ENCODE data around the gene GRAMD2B.

- TF ChIP-seq POLR2AphosphoS5 (IDR thresholded peaks at IDR 0.05; ENCODE audit: low read depth, low read length) (no peak), CTCF (IDR thresholded peaks at IDR 0.05) (no peak), SIN3A (IDR thresholded peaks at IDR 0.05; ENCODE audit: borderline replicate concordance, insufficient read depth, low read depth, low read length) (no peak), REST (IDR thresholded peaks at IDR 0.05; ENCODE audit: insufficient read depth in 1 of 2, low read depth in 2 of 2, low read length in 1 of 2) (no peak), TCF7L2 (IDR thresholded peaks at IDR 0.05; ENCODE audit: low read depth, low read length) (no peak)
Measured at GRCh38 chr5:126410623-126411022, 12.6 kb upstream of the GRAMD2B start.
